ENCODE results near the gene CHTF18.

DNA sequence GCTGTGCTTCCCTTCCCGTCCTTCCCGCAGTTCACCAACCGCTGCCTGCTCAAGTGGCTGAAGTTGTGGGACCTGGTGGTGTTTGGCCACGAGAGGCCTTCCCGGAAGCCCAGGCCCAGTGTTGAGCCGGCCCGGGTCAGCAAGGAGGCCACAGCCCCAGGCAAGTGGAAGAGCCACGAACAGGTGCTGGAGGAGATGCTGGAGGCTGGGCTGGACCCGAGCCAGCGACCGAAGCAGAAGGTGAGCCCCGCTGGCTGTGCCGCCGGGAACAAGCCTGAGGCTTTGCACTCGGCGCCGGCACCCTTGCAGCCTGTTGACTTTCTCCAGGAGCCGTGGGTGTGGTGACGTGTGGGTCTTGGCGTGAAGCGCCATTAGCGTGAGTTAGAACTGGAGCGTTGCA, 2.7 kb downstream of the CHTF18 start:
- TF ChIP-seq POLR2A (IDR thresholded peaks at IDR 0.05; ENCODE audit: low read depth, low read length) (no peak), MAX (IDR thresholded peaks at IDR 0.05; ENCODE audit: insufficient read depth, insufficient read length) (no peak), POLR2AphosphoS5 (IDR thresholded peaks at IDR 0.05; ENCODE audit: insufficient read depth, low read depth, low read length) (no peak), MYC (IDR thresholded peaks at IDR 0.05; ENCODE audit: low read depth, low read length) (no peak)
- TF ChIP-seq, protein P1, sequence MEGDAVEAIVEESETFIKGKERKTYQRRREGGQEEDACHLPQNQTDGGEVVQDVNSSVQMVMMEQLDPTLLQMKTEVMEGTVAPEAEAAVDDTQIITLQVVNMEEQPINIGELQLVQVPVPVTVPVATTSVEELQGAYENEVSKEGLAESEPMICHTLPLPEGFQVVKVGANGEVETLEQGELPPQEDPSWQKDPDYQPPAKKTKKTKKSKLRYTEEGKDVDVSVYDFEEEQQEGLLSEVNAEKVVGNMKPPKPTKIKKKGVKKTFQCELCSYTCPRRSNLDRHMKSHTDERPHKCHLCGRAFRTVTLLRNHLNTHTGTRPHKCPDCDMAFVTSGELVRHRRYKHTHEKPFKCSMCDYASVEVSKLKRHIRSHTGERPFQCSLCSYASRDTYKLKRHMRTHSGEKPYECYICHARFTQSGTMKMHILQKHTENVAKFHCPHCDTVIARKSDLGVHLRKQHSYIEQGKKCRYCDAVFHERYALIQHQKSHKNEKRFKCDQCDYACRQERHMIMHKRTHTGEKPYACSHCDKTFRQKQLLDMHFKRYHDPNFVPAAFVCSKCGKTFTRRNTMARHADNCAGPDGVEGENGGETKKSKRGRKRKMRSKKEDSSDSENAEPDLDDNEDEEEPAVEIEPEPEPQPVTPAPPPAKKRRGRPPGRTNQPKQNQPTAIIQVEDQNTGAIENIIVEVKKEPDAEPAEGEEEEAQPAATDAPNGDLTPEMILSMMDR (IDR thresholded peaks at IDR 0.05; ENCODE audit: extremely low read depth in 1 of 2, insufficient read depth in 1 of 2, low read depth in 1 of 2, low read length in 2 of 2) = no peak

All from endothelial cell of umbilical vein (primary cell).